Mesothelial cell of epicardium (in vitro differentiated cells): Measurements from ENCODE around the gene PTMA. TPM values are rescaled to one million over a fixed set of nuclear protein-coding genes. Genes with fewer than 3 reads are reported as not detected.
"Not testable (repeated sequence)": the region's sequence is repeated elsewhere in the genome, so short reads cannot be mapped to it uniquely, and the experiment has no call there.

Experiments used
- DNase-seq, 2 experiments: peaks; one replicate each; pipeline ENCODE4 v3.0.0; 2021; ENCODE audit warnings: low spot score in 2 of 2; ENCODE audit not compliant: unreplicated experiment in 2 of 2
- H3K27ac Mint-ChIP-seq: 2 replicates; pipeline ENCODE4 v1.8.0; 2021; ENCODE audit warnings: mixed read lengths
- H3K27me3 Mint-ChIP-seq: 2 replicates; pipeline ENCODE4 v1.8.0; 2021; ENCODE audit warnings: low read depth, mixed read lengths
- H3K36me3 Mint-ChIP-seq: 2 replicates; pipeline ENCODE4 v1.8.0; 2021; ENCODE audit warnings: mixed read lengths
- H3K4me1 Mint-ChIP-seq: 2 replicates; pipeline ENCODE4 v1.8.0; 2021; ENCODE audit warnings: mixed read lengths
- H3K4me3 Mint-ChIP-seq: 2 replicates; pipeline ENCODE4 v1.8.0; 2021; ENCODE audit warnings: mild to moderate bottlenecking, moderate library complexity, mixed read lengths
- H3K9me3 Mint-ChIP-seq: 2 replicates; pipeline ENCODE4 v1.8.0; 2021; ENCODE audit warnings: mixed read lengths
- CTCF ChIP-seq: fragments of 200-600 bp; sonication (generic); IDR thresholded peaks from one replicate; pipeline ENCODE4 v1.5.0; 2021; ENCODE audit warnings: antibody characterized with exemption; ENCODE audit not compliant: unreplicated experiment
- total RNA-seq: library from RNA; stranded (reverse); gene quantifications from 3 replicates; pipeline ENCODE4 v1.2.1, GENCODE V29; 2021

Gene PTMA
- total RNA-seq: 1,098 to 1,149 TPM (median 1,136 TPM) in 3 replicates

GRCh38 chr2:231707927-231708772 lies at the start of gene PTMA:
PTMA (plus strand) TSS chr2:231708525; CDS start chr2:231708707, 182 bp downstream.
- H3K27ac Mint-ChIP-seq: peak within 1 kb of the TSS; percentile 100
- H3K4me1 Mint-ChIP-seq: peaks cover 23% of the 10 kb centered on the region
- H3K9me3 Mint-ChIP-seq: no peaks in the 10 kb centered on the region
- TF ChIP-seq CTCF: no peak
- H3K4me3 Mint-ChIP-seq: peak within 1 kb of the TSS; percentile 99
- H3K27me3 Mint-ChIP-seq: peaks cover 1% of the 10 kb centered on the region
- peaks cover 14% of the 10 kb centered on the region for H3K36me3 Mint-ChIP-seq
- peak; percentile 98 to 99 for DNase-seq

- not testable (repeated sequence) for H3K27me3 Mint-ChIP-seq, H3K4me3 Mint-ChIP-seq, H3K36me3 Mint-ChIP-seq, DNase-seq, H3K4me1 Mint-ChIP-seq, H3K27ac Mint-ChIP-seq, H3K9me3 Mint-ChIP-seq
These were observed 48.3 kb upstream of the PTMA start for GRCh38 chr2:231660073-231660472.

- peak overlapping the region; percentile 16 for H3K27ac Mint-ChIP-seq
- peaks cover 7% of the 10 kb centered on the region for H3K4me1 Mint-ChIP-seq
- no peak for DNase-seq
- TF ChIP-seq CTCF: no peak
- no peaks in the 10 kb centered on the region for H3K27me3 Mint-ChIP-seq
- peaks cover 2% of the 10 kb centered on the region for H3K36me3 Mint-ChIP-seq
- H3K4me3 Mint-ChIP-seq: no peak overlapping the region
- H3K9me3 Mint-ChIP-seq: peaks cover 4% of the 10 kb centered on the region
These were observed 47.5 kb upstream of the PTMA start for GRCh38 chr2:231660860-231661259.

- TF ChIP-seq CTCF: no peak
- H3K4me1 Mint-ChIP-seq: peaks cover 9% of the 10 kb centered on the region
- no peak for DNase-seq
- peaks cover 4% of the 10 kb centered on the region for H3K9me3 Mint-ChIP-seq
- H3K36me3 Mint-ChIP-seq: peaks cover 2% of the 10 kb centered on the region
- peak overlapping the region; percentile 36 for H3K4me3 Mint-ChIP-seq
- H3K27ac Mint-ChIP-seq: peak overlapping the region; percentile 86
- H3K27me3 Mint-ChIP-seq: no peaks in the 10 kb centered on the region
These were observed 46.8 kb upstream of the PTMA start for GRCh38 chr2:231661422-231662027.

GRCh38 chr2:231662028-231662810 lies 46.1 kb upstream of the PTMA start:
- peaks cover 16% of the 10 kb centered on the region for H3K4me1 Mint-ChIP-seq
- DNase-seq: peak; percentile 92 to 98
- no peak for TF ChIP-seq CTCF
- peaks cover 4% of the 10 kb centered on the region for H3K9me3 Mint-ChIP-seq
- H3K27ac Mint-ChIP-seq: peak overlapping the region; percentile 86
- peaks cover 2% of the 10 kb centered on the region for H3K36me3 Mint-ChIP-seq
- no peaks in the 10 kb centered on the region for H3K27me3 Mint-ChIP-seq
- H3K4me3 Mint-ChIP-seq: peak overlapping the region; percentile 36
